Measurements from ENCODE around the gene BCL7C. TPM values are rescaled to one million over a fixed set of nuclear protein-coding genes. Genes with fewer than 3 reads are reported as not detected.

BCL7C gene
- total RNA-seq, 1 experiment from 2014 or later = 154 TPM

- DNase-seq (ENCODE audit: low read depth) = no peak
- in situ Hi-C loops (cut with HindIII; ENCODE audit: low pct_unique_long_range_greater_than_20kb, low sequenced_read_pairs) = loop anchor here (25.0 kb wide), 1 partner anchor 163 kb away; the partner anchor contains the start of genes CFAP119 and RNF40
These were observed 31.2 kb upstream of the BCL7C start for GRCh38 chr16:30924913-30925631.

DNA sequence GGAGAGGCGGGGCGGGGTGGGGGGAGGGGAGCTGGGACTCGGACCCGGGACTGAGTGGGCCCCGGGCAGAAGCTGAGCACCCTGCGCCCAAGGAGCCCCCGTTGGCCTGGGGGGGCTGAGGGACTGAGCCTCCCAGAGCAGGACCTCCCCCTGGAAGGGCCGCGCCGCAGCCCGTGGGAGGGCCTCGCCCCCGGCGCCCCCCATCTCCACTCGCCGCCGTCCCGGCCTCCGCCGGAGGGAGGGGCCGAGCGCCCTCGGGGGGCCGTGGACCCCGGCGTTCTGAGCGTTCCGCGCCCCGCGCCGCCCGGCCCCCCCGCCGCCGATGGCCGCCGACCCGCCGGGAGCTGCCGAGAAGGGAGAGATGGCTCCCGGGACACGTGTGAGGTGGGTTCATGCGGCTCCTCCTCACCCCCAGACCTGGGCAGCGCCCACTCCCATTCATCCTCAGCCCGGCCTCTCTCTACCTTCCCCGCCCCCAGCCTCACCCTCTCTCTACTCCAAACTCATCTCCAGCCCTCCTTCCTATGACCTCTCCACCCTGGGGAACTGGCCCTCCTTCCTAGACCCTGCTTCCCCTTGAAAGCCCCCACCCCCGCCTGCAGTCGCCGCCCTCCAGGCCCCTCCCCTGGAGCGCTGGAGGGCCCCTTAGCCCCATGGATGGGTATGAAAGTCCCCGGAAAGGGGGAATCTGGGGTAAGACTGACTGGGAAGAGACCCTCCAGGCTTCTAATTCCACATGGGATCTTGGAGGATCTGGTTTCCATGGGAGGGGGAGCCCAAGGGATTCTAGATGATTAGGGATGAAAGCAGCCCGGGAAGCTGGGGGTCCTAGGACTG, 30.4 kb upstream of the BCL7C start:
- DNase-seq (ENCODE audit: low read depth) = no peak
- in situ Hi-C loops (cut with HindIII; ENCODE audit: low pct_unique_long_range_greater_than_20kb, low sequenced_read_pairs) = no loop called here

DNA sequence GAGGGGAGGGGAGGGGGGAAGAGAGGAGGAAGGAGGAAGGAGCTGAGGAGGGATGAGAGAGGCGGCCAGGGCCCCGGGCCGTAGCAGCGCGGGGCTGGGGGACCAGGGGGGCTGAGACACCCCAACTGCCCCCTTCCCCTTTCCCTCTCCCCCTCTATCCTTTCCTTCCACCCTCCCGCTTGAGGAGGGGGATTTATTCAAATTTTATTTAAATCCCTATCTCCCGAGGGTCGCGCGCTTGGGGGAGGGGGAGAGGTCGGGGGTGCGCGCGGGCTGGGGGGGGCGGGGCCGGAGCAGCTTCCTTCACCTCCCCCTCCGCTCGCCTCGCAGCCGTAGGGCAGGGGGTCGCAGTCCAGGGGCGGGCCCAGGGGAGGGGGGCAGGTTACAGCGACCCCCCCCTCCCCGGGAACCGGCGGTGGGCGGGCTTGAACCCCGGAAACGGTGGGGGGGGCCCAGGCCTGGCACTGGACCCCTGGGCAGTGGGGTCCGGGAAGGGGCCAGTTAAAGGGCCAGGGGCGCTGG, 29.7 kb upstream of the BCL7C start, which contains the start of gene FBXL19:
FBXL19 (plus strand) TSS at position 19 of the 522 bp plus-strand sequence. CDS start 2,183 bp downstream, outside the sequence.
- in situ Hi-C loops (cut with HindIII; ENCODE audit: low pct_unique_long_range_greater_than_20kb, low sequenced_read_pairs) = no loop called here
- no peak for DNase-seq (ENCODE audit: low read depth)

DNA sequence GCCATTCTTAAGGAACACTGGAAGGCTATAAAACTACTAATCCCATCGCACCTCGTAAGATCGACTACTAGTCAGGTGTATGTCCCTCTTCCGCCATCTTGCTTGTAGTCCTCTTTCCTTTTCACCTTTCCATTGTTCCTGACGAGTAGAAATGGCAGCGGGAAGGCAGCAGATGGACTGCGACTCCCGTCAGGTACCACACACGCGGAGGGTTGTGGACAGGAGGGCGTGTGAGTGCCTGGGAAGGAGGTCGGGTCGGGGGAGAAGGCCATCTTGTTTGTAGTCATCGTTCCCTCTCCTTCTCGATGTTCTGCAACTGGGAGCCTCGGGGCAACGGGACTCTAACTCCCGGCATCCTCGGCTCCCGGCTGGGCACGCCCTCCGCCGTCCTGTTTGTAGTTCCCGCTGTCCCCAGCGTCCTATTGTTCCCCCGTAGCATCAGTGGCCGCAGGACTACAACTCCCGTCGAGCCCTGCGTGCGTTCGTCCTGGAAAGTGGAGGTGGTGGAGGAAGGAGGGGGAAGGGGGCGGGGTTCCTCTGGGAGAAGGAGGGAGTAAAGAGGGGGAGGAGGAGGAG, 29.2 kb upstream of the BCL7C start:
- in situ Hi-C loops (cut with HindIII; ENCODE audit: low pct_unique_long_range_greater_than_20kb, low sequenced_read_pairs) = no loop called here
- DNase-seq (ENCODE audit: low read depth) = peak; percentile 100

DNA sequence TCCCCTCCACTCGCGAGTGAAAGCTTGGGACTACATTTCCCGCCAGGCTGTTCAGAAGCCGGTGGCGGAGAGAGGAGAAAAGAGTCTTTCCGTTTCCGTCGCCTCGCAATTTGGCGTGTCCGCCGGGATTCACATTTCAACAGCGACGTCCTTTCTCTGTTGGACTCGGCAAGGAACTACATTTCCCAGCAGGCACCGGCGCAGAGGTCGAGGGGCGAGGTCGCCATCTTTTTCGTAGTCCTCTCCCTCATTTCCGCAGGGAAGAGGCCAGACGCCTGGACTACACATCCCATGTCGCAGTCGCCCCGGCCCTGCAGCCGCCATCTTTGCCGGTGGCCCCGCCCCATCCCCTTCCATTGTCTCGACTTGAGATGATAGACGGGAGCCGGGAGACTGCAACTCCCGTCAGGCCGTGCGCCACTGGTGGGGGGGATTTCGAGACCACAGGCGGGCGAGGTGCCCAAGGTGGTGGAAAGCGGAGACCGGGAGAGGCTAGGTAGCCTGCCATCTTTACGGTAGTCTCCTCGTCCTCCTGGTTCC, 28.6 kb upstream of the BCL7C start:
- in situ Hi-C loops (cut with HindIII; ENCODE audit: low pct_unique_long_range_greater_than_20kb, low sequenced_read_pairs) = no loop called here

GRCh38 chr16:30921748-30922419, 28.0 kb upstream of the BCL7C start:
- in situ Hi-C loops (cut with HindIII; ENCODE audit: low pct_unique_long_range_greater_than_20kb, low sequenced_read_pairs) = no loop called here
- peak; percentile 92 for DNase-seq (ENCODE audit: low read depth)

More for the DNA sequence above, 28.6 kb upstream of the BCL7C start:
- DNase-seq (ENCODE audit: low read depth) = peak; percentile 100

- DNase-seq (ENCODE audit: low read depth) = no peak
- in situ Hi-C loops (cut with HindIII; ENCODE audit: low pct_unique_long_range_greater_than_20kb, low sequenced_read_pairs) = no loop called here
These were observed 27.5 kb upstream of the BCL7C start for GRCh38 chr16:30921459-30921747.

DNA sequence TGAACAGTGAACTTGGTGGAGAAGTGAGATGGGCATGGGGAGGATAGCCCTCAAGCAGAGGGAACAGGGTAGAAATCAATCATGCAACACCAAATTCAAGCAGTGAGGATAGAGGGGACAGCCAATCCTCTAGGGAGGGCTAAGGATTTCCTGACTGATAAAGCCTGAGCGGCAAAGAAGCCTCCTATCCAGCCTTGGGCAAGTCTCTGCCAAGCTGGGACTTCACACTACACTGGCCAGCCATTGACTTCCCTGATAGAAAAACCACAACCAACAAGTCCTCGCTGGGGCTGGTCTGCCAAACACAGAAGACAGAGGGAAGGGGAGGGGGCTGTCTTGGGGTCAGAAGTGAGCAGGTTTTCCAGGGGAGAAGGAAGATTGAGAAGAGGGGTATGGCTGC, 27.0 kb upstream of the BCL7C start:
- in situ Hi-C loops (cut with HindIII; ENCODE audit: low pct_unique_long_range_greater_than_20kb, low sequenced_read_pairs) = no loop called here
- DNase-seq (ENCODE audit: low read depth) = no peak

DNA sequence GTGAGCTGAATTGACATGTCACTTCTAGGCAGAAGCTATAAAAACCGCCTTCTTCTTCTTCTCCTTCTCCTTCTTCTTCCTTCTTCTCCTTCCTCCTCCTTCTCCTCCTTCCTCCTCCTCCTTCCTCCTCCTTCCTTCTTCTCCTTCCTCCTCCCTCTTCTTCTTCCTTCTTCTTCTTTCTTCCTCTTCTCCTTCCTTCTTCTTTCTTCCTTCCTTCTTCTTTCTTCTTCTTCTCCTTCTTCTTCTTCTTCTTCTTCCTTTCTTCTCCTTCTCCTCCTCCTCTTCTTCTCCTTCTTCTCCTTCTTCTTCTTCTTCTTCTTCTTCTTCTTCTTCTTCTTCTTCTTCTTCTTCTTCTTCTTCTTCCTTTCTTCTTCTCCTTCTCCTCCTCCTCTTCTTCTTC, 24.7 kb upstream of the BCL7C start:
- in situ Hi-C loops (cut with HindIII; ENCODE audit: low pct_unique_long_range_greater_than_20kb, low sequenced_read_pairs) = no loop called here
- no peak for DNase-seq (ENCODE audit: low read depth)

DNA sequence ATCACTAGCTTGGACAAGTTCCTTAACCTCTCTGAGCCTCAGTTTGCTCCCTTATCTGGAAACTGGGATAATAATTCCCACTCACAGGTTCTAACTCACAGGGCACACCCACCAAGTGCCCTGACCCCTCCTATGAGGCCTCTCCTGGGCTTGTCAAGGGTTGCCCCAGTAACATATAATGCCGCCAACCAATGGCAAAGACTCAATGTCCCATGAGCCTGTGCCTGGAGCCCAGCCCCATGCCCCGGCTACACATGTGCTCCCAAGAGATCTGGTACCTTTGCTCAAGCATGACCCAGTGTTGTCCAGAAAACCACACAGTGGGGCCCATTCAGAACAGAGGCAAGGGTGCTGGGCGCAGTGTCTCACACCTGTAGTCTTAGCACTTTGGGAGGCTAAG, 21.0 kb upstream of the BCL7C start:
- in situ Hi-C loops (cut with HindIII; ENCODE audit: low pct_unique_long_range_greater_than_20kb, low sequenced_read_pairs) = no loop called here
- DNase-seq (ENCODE audit: low read depth) = no peak

GRCh38 chr16:30912794-30913412, 19.0 kb upstream of the BCL7C start:
- DNase-seq (ENCODE audit: low read depth) = no peak
- in situ Hi-C loops (cut with HindIII; ENCODE audit: low pct_unique_long_range_greater_than_20kb, low sequenced_read_pairs) = no loop called here

DNA sequence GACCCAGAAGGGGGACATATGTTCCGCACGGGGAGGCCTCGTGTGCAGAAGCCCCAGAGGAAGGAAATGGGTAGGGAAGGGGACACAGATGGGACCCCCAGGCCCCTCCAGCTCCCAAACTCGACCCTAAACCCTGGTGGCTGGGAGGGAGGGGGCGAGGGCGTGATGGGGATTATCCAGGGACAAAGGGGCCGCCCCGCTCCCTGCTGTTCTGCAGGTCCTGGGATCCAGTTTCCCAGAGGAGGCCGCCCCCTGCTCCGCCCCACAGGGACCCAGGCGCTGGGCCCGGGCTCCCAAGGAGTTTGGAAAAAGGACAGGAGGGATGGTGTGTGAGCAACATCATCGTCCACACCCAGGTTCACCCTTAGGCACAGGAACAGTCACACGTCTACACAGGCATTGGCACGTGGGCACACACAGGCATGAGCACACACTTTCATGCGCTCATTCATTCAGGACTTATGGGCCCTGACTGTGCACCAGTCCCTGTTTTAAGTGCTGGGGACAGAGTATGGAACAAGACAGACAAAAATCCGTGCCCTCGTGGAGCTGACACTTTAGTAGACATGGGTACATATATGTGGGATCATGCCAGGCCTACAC, 16.7 kb upstream of the BCL7C start:
- in situ Hi-C loops (cut with HindIII; ENCODE audit: low pct_unique_long_range_greater_than_20kb, low sequenced_read_pairs) = no loop called here
- DNase-seq (ENCODE audit: low read depth) = no peak

- DNase-seq (ENCODE audit: low read depth) = no peak
- in situ Hi-C loops (cut with HindIII; ENCODE audit: low pct_unique_long_range_greater_than_20kb, low sequenced_read_pairs) = no loop called here
These were observed 13.2 kb upstream of the BCL7C start for GRCh38 chr16:30907064-30907463.

- in situ Hi-C loops (cut with HindIII; ENCODE audit: low pct_unique_long_range_greater_than_20kb, low sequenced_read_pairs) = no loop called here
- DNase-seq (ENCODE audit: low read depth) = no peak
These were observed 10.4 kb upstream of the BCL7C start for GRCh38 chr16:30904114-30904780.

- no peak for DNase-seq (ENCODE audit: low read depth)
- in situ Hi-C loops (cut with HindIII; ENCODE audit: low pct_unique_long_range_greater_than_20kb, low sequenced_read_pairs) = no loop called here
These were observed 9.7 kb upstream of the BCL7C start for GRCh38 chr16:30903596-30903995.

- in situ Hi-C loops (cut with HindIII; ENCODE audit: low pct_unique_long_range_greater_than_20kb, low sequenced_read_pairs) = no loop called here
- no peak for DNase-seq (ENCODE audit: low read depth)
These were observed 9.1 kb upstream of the BCL7C start for GRCh38 chr16:30903002-30903401.

All from Caki2 (cell line).